Ishikawa (cell line): ENCODE measurements around the gene INTU.

Experiments used
- EP300 ChIP-seq: IDR thresholded peaks from 2 replicates; pipeline ENCODE4 v1.6.1; 2012; ENCODE audit warnings: borderline replicate concordance
- RAD21 ChIP-seq: IDR thresholded peaks from 2 replicates; pipeline ENCODE4 v1.6.1; 2012; ENCODE audit warnings: low read depth
- REST ChIP-seq: IDR thresholded peaks from 2 replicates; pipeline ENCODE4 v1.6.1; 2012; ENCODE audit warnings: low read depth, mild to moderate bottlenecking
- TCF12 ChIP-seq: IDR thresholded peaks from 2 replicates; pipeline ENCODE4 v1.6.1; 2012; ENCODE audit warnings: low read depth
- TEAD4 ChIP-seq: IDR thresholded peaks from 2 replicates; pipeline ENCODE4 v1.6.1; 2012

DNA sequence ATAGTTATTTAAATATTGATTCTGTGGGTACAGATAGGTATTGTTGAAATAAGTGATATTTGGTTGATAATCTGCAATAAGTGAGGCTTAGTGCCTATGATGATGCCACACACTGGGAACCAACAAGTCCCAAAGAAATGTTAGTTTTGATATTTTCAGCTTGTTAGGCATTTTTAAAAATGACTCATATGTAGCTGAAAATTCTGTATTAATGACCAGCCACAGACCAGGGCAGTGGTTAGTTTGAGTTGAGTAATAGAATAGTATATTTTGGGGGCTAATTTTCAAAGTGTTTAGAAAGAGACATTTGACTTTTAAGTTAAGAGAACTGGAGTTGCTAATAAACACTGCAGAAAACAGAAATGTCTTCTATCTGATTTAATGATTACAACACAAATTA is 9.4 kb downstream of the INTU start:
- TF ChIP-seq RAD21 (no peak), TCF12 (no peak), TEAD4 (no peak), EP300 (no peak), REST (no peak)
